ENCODE results near the gene KRTAP15-1. TPM values are rescaled to one million over a fixed set of nuclear protein-coding genes. Genes with fewer than 3 reads are reported as not detected.

Gene KRTAP15-1
- total RNA-seq, result not detected

GRCh38 chr21:30439975-30440374 lies at the start of gene KRTAP15-1:
TSS of gene KRTAP15-1 (plus strand) at chr21:30440275. CDS start at chr21:30440328, 53 bp downstream.
- no peak for DNase-seq

- peak; percentile 37 for DNase-seq
Observed at GRCh38 chr21:30391492-30392025, 48.5 kb upstream of the KRTAP15-1 start.

- DNase-seq, result no peak
Observed at GRCh38 chr21:30395731-30396130, 44.3 kb upstream of the KRTAP15-1 start, which contains the start of gene KRTAP13-1. TSS of gene KRTAP13-1 (plus strand) at chr21:30396031. CDS start at chr21:30396087, 56 bp downstream.

- peak; percentile 24 for DNase-seq
Observed at GRCh38 chr21:30408782-30409494, 31.1 kb upstream of the KRTAP15-1 start.

GRCh38 chr21:30415993-30416392 lies 24.1 kb upstream of the KRTAP15-1 start:
- DNase-seq, result no peak

- DNase-seq, result no peak
Observed at GRCh38 chr21:30425826-30426225, 14.2 kb upstream of the KRTAP15-1 start, which contains the start of gene KRTAP13-3. TSS of gene KRTAP13-3 (minus strand) at chr21:30425926. CDS start at chr21:30425912, 14 bp downstream.

- no peak for DNase-seq
Observed at GRCh38 chr21:30426731-30427130, 13.3 kb upstream of the KRTAP15-1 start.

GRCh38 chr21:30430170-30430655 lies 9.9 kb upstream of the KRTAP15-1 start, which contains the start of gene KRTAP13-4:
TSS of gene KRTAP13-4 (plus strand) at chr21:30430220. CDS start at chr21:30430276, 56 bp downstream.
- DNase-seq, result no peak

- DNase-seq, result peak; percentile 30
Observed at GRCh38 chr21:30434033-30434631, 5.9 kb upstream of the KRTAP15-1 start.

GRCh38 chr21:30437010-30437565 lies 3.0 kb upstream of the KRTAP15-1 start:
- no peak for DNase-seq

GRCh38 chr21:30443226-30443625 lies 3.2 kb downstream of the KRTAP15-1 start:
- DNase-seq, result no peak

- no peak for DNase-seq
Observed at GRCh38 chr21:30444204-30444603, 4.1 kb downstream of the KRTAP15-1 start.

GRCh38 chr21:30447056-30447455 lies 7.0 kb downstream of the KRTAP15-1 start:
- DNase-seq, result no peak

- DNase-seq, result no peak
Observed at GRCh38 chr21:30448514-30448913, 8.4 kb downstream of the KRTAP15-1 start.

GRCh38 chr21:30463713-30464112 lies 23.6 kb downstream of the KRTAP15-1 start:
- no peak for DNase-seq

- no peak for DNase-seq
Observed at GRCh38 chr21:30468900-30469714, 29.0 kb downstream of the KRTAP15-1 start.

GRCh38 chr21:30478004-30478403 lies 37.9 kb downstream of the KRTAP15-1 start:
- DNase-seq, result peak; percentile 51

- DNase-seq, result peak; percentile 10
Observed at GRCh38 chr21:30479259-30479658, 39.2 kb downstream of the KRTAP15-1 start.

- DNase-seq, result no peak
Observed at GRCh38 chr21:30480145-30480544, 40.1 kb downstream of the KRTAP15-1 start, which contains the start of gene KRTAP19-1. TSS of gene KRTAP19-1 (minus strand) at chr21:30480367. CDS start at chr21:30480317, 50 bp downstream.

- peak; percentile 27 for DNase-seq
Observed at GRCh38 chr21:30482130-30482529, 42.1 kb downstream of the KRTAP15-1 start.

- no peak for DNase-seq
Observed at GRCh38 chr21:30486180-30486579, 46.1 kb downstream of the KRTAP15-1 start.

- no peak for DNase-seq
Observed at GRCh38 chr21:30487336-30487735, 47.3 kb downstream of the KRTAP15-1 start, which contains the start of gene KRTAP19-2. TSS of gene KRTAP19-2 (minus strand) at chr21:30487436. CDS start at chr21:30487348, 88 bp downstream.

Measured in tongue (tissue), 2 donors.